Cardiac fibroblast (primary cell): ENCODE results near the gene CYP4F3.

Source experiments
- DNase-seq, 2 donors: peaks; one replicate each; pipeline versions ENCODE4 v3.0.0 to v3.0.0-alpha.2; 2010; ENCODE audit warnings: low read depth in 2 of 2
- H3K4me3 ChIP-seq, 2 donors: replicated peaks in 1 of 2; 1 replicate in 1 of 2; 2 replicates in 1 of 2; pipeline ENCODE4 v1.5.1; 2011; ENCODE audit warnings: low read depth in 2 of 2, low read length in 2 of 2, mild to moderate bottlenecking in 2 of 2, moderate library complexity in 1 of 2
- TF ChIP-seq, protein P1 (sequence below): IDR thresholded peaks from one replicate; pipeline ENCODE4 v1.5.1; 2011; ENCODE audit warnings: low read depth, mild to moderate bottlenecking, low read length, inconsistent platforms

CYP4F3 gene

DNA sequence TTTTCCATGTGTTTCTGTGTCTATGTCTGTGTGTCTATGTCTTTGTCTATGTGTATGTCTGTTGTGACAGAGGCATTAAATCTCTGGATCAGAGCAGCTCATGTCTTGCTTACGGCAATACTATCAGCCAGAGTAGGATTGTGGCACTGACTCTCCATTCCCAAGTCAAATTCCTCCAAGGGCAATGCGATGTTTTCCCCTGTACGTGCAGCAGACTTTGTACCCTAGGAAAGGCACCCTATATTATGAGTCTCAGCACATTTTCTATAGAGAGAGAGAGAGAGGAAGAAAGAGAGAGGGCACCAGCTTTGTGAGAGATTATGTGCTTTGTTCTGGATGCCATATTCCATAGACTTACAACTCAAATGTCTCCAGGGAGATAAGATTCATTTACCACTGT, 11.1 kb downstream of the CYP4F3 start:
- no peak for DNase-seq
- TF ChIP-seq, protein P1, sequence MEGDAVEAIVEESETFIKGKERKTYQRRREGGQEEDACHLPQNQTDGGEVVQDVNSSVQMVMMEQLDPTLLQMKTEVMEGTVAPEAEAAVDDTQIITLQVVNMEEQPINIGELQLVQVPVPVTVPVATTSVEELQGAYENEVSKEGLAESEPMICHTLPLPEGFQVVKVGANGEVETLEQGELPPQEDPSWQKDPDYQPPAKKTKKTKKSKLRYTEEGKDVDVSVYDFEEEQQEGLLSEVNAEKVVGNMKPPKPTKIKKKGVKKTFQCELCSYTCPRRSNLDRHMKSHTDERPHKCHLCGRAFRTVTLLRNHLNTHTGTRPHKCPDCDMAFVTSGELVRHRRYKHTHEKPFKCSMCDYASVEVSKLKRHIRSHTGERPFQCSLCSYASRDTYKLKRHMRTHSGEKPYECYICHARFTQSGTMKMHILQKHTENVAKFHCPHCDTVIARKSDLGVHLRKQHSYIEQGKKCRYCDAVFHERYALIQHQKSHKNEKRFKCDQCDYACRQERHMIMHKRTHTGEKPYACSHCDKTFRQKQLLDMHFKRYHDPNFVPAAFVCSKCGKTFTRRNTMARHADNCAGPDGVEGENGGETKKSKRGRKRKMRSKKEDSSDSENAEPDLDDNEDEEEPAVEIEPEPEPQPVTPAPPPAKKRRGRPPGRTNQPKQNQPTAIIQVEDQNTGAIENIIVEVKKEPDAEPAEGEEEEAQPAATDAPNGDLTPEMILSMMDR = no peak
- no peak overlapping the region for H3K4me3 ChIP-seq

DNA sequence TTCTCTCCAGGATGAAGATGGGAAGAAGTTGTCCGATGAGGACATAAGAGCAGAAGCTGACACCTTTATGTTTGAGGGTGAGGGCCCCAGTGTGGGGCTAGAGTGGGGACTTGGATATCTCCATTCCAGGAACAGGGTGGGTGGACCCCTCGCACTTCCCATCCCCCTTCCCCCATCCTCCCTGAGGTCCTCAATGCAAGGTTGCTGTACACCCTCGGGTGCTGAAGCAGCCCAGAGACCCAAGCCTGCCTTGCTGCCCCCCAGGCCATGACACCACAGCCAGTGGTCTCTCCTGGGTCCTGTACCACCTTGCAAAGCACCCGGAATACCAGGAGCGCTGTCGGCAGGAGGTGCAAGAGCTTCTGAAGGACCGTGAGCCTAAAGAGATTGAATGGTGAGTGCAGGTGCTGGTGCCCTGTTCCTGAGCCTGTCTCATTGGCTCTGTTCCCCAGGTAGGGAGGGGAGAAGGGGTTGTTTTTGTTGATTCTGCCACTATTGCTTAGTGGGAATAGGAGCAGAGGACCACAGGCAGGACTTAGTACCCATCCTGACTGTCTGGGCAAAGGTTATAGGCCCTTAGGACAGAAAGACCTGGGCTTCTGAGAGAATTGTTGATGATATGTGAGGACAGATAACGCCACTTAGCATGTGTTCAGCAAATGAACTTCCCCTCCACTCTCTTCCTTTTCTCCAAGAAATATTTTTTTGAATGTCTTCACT, 12.0 kb downstream of the CYP4F3 start:
- no peak for DNase-seq
- H3K4me3 ChIP-seq = no peak overlapping the region
- TF ChIP-seq, protein P1 = no peak

DNA sequence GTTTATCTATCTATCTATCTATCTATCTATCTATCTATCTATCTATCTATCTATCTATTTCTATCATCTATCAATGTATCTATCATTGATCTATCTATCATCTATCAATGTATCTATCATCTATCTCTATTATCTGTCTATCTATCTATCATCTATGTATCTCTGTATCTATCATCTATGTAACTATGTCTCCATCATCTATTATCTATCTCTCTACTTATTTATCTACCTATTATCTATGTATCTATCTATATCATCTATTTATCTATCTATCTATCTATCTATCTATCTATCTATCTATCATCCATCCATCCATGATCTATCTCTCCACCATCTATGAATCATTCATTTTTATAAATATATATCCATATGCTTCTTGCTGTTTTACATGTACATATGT, 15.8 kb downstream of the CYP4F3 start:
- H3K4me3 ChIP-seq = no peak overlapping the region
- TF ChIP-seq, protein P1 = no peak
- no peak for DNase-seq

DNA sequence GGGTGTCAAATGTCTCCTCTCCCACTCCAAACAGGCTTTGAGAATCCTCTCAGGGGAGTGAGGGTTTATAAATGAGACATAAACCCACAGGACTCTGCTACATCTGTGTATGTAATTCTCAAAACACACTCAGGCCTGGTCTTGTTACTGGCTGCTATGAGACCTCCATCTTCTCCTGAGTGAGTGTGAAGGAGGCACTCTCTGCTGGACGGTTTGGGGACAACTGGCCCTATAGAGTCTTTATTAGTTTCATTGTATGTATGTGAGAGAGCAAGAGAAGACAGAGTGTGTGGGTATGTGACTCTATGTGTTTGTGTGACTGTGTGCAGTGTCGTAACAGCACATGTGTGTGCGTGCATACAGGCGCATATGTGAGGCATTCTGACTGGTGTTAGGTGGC, 22.6 kb downstream of the CYP4F3 start:
- no peak overlapping the region for H3K4me3 ChIP-seq
- DNase-seq = no peak
- TF ChIP-seq, protein P1 = no peak

- no peak overlapping the region for H3K4me3 ChIP-seq
- TF ChIP-seq, protein P1 = no peak
- no peak for DNase-seq
Observed at GRCh38 chr19:15666186-15666585, 25.5 kb downstream of the CYP4F3 start.

DNA sequence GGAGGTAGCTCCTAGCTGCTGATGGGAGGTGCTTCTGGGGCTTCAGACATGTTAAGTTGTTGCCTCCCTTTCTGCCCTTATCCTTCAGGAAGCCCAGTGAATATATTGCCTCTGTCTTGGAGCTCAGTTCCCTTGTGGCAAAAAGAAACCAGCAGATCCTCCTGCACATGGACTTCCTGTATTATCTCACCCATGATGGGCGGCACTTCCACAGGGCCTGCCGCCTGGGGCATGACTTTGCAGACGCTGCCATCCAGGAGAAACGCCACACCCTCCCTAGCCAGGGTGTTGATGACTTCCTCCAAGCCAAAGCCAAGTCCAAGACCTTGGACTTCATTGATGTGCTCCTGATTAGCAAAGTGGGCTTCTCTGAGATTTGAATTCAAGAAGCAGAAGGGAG, 26.2 kb downstream of the CYP4F3 start:
- DNase-seq = no peak
- no peak overlapping the region for H3K4me3 ChIP-seq
- TF ChIP-seq, protein P1 = no peak

GRCh38 chr19:15669440-15669839, 28.7 kb downstream of the CYP4F3 start:
- TF ChIP-seq, protein P1 = no peak

More at GRCh38 chr19:15669440-15669839, 28.7 kb downstream of the CYP4F3 start:
- DNase-seq = no peak
- no peak overlapping the region for H3K4me3 ChIP-seq
